H1 (cell line): ENCODE measurements around the gene FAM50A. TPM values are rescaled to one million over a fixed set of nuclear protein-coding genes. Genes with fewer than 3 reads are reported as not detected.
A peak's percentile ranks its signal among the peaks of the same experiment; 100 is the strongest.

Experiments
- CTCF ChIA-PET: fragments of 300-600 bp; sonication (Branson Sonifier 250); formaldehyde crosslinking; loops from one replicate; lab custom pipeline; 2021; ENCODE audit not compliant: partially characterized antibody; lab: Charles Lee
- POLR2A ChIA-PET: fragments of 300-600 bp; sonication (Branson Sonifier 250); formaldehyde crosslinking; loops from one replicate; lab custom pipeline; 2021; ENCODE audit warnings: inconsistent platforms; ENCODE audit not compliant: partially characterized antibody; lab: Charles Lee
- DNase-seq, 2 experiments: peaks; one replicate each; pipeline versions ENCODE4 v3.0.0 to v3.0.0-alpha.2; 2010 to 2022; ENCODE audit warnings: low spot score in 2 of 2, low read depth in 1 of 2, mixed read lengths in 1 of 2
- FAIRE-seq: peaks from 2 replicates; lab custom pipeline; 2011; peaks lifted over from hg19 to GRCh38; lab: Jason Lieb, UNC
- H2AFZ ChIP-seq: 2 replicates; pipeline ENCODE4 v1.8.1; 2012; ENCODE audit warnings: low read length, inconsistent platforms
- H2AK5ac ChIP-seq: 2 replicates; pipeline ENCODE4 v1.6.1; 2013; ENCODE audit warnings: low read depth, low read length
- H2BK120ac ChIP-seq: replicated peaks from 2 replicates; pipeline ENCODE3; 2013; ENCODE audit warnings: low read depth, low read length, inconsistent platforms
- H2BK12ac ChIP-seq: 2 replicates; pipeline ENCODE4 v1.6.1; 2013; ENCODE audit warnings: low read depth, low read length
- H2BK15ac ChIP-seq: 2 replicates; pipeline ENCODE4 v1.6.1; 2013; ENCODE audit warnings: low read length
- H2BK20ac ChIP-seq: 2 replicates; pipeline ENCODE4 v1.6.1; 2013; ENCODE audit warnings: low read length
- H2BK5ac ChIP-seq: 2 replicates; pipeline ENCODE4 v1.6.1; 2013; ENCODE audit warnings: low read depth, low read length
- H3K14ac ChIP-seq: 2 replicates; pipeline ENCODE4 v1.6.1; 2013; ENCODE audit warnings: inconsistent platforms; ENCODE audit not compliant: insufficient read length
- H3K18ac ChIP-seq: 2 replicates; pipeline ENCODE4 v1.6.1; 2013; ENCODE audit warnings: low read length; ENCODE audit errors: extremely low read depth
- H3K23ac ChIP-seq: 2 replicates; pipeline ENCODE4 v1.6.1; 2013; ENCODE audit warnings: inconsistent platforms; ENCODE audit not compliant: insufficient read length
- H3K23me2 ChIP-seq: 2 replicates; pipeline ENCODE4 v1.6.1; 2013; ENCODE audit warnings: low read depth, low read length
- H3K27ac ChIP-seq: 2 replicates; pipeline ENCODE4 v1.6.1; 2011; ENCODE audit warnings: low read depth, low read length, inconsistent platforms
- H3K27me3 ChIP-seq, 4 experiments: replicated peaks in 1 of 4; 1 replicate in 1 of 4; 2 replicates in 3 of 4; pipeline versions ENCODE4 v1.6.1 to v1.8.1; 2011 to 2013; ENCODE audit warnings: low read length in 3 of 4, mild to moderate bottlenecking in 3 of 4, inconsistent platforms in 2 of 4, mixed read lengths in 2 of 4, moderate library complexity in 1 of 4; ENCODE audit not compliant: control insufficient read depth in 3 of 4, insufficient read depth in 3 of 4; ENCODE audit errors: extremely low read depth in 1 of 4
- H3K36me3 ChIP-seq, 4 experiments: 2 replicates each; pipeline versions ENCODE4 v1.6.1 to v1.8.1; 2011 to 2013; ENCODE audit warnings: mild to moderate bottlenecking in 4 of 4, low read length in 3 of 4, moderate library complexity in 2 of 4, control low read depth in 1 of 4, inconsistent platforms in 1 of 4; ENCODE audit not compliant: insufficient read depth in 4 of 4, control insufficient read depth in 2 of 4
- H3K4ac ChIP-seq: replicated peaks from 2 replicates; pipeline ENCODE3; 2013; ENCODE audit warnings: low read length, low read depth, mixed read lengths, inconsistent platforms; ENCODE audit not compliant: insufficient read length
- H3K4me1 ChIP-seq, 4 experiments: replicated peaks in 1 of 4; 1 replicate in 1 of 4; 2 replicates in 3 of 4; pipeline versions ENCODE4 v1.6.1 to v1.8.1; 2011 to 2013; ENCODE audit warnings: low read length in 3 of 4, inconsistent platforms in 2 of 4, mixed read lengths in 1 of 4; ENCODE audit not compliant: insufficient read depth in 4 of 4, control insufficient read depth in 3 of 4
- H3K4me2 ChIP-seq, 2 experiments: 2 replicates each; pipeline versions ENCODE4 v1.6.1 to v1.8.1; 2011 to 2013; ENCODE audit warnings: low read depth in 2 of 2, low read length in 2 of 2, control low read depth in 1 of 2, inconsistent platforms in 1 of 2, mild to moderate bottlenecking in 1 of 2; ENCODE audit not compliant: insufficient read depth in 1 of 2
- H3K4me3 ChIP-seq, 4 experiments: fragments of 200-600, 300-600 bp in 1 of 4; sonication (generic), shearing (Covaris generic), sonication (Bioruptor Twin) in 1 of 4; 2 replicates each; pipeline versions ENCODE4 v1.5.1 to v1.8.1; 2011 to 2016; ENCODE audit warnings: low read length in 4 of 4, low read depth in 3 of 4, control low read depth in 2 of 4, inconsistent platforms in 2 of 4, mild to moderate bottlenecking in 2 of 4, mixed read lengths in 1 of 4, moderate library complexity in 1 of 4; ENCODE audit not compliant: insufficient read depth in 2 of 4; ENCODE audit errors: extremely low read depth in 1 of 4
- H3K56ac ChIP-seq: replicated peaks from 2 replicates; pipeline ENCODE3; 2013; ENCODE audit warnings: low read depth, mild to moderate bottlenecking, mixed read lengths, low read length, inconsistent platforms; ENCODE audit not compliant: insufficient read length
- H3K79me1 ChIP-seq: 2 replicates; pipeline ENCODE4 v1.6.1; 2013; ENCODE audit warnings: low read depth, low read length, control low read depth
- H3K79me2 ChIP-seq, 2 experiments: 2 replicates each; pipeline versions ENCODE4 v1.6.1 to v1.8.1; 2012 to 2013; ENCODE audit warnings: low read length in 2 of 2, mild to moderate bottlenecking in 2 of 2, inconsistent platforms in 1 of 2; ENCODE audit not compliant: insufficient read depth in 2 of 2, control insufficient read depth in 1 of 2
- H3K9ac ChIP-seq, 4 experiments: replicated peaks in 1 of 4; 1 replicate in 1 of 4; 2 replicates in 3 of 4; pipeline versions ENCODE4 v1.6.1 to v1.8.1; 2011 to 2013; ENCODE audit warnings: low read depth in 3 of 4, low read length in 3 of 4, control low read depth in 2 of 4, mild to moderate bottlenecking in 2 of 4, moderate library complexity in 2 of 4, inconsistent platforms in 1 of 4; ENCODE audit errors: extremely low read depth in 1 of 4
- H3K9me3 ChIP-seq, 2 experiments: 2 replicates each; pipeline versions ENCODE4 v1.6.1 to v1.8.1; 2012 to 2013; ENCODE audit warnings: mild to moderate bottlenecking in 2 of 2, moderate library complexity in 2 of 2, control low read depth in 1 of 2, inconsistent platforms in 1 of 2, low read depth in 1 of 2, low read length in 1 of 2, mixed read lengths in 1 of 2; ENCODE audit not compliant: insufficient read depth in 2 of 2
- H4K20me1 ChIP-seq, 2 experiments: replicated peaks in 1 of 2; 2 replicates each; pipeline versions ENCODE3 to v1.8.1; 2011 to 2013; ENCODE audit warnings: inconsistent platforms in 2 of 2, low read length in 2 of 2, mild to moderate bottlenecking in 1 of 2; ENCODE audit not compliant: insufficient read depth in 2 of 2, control insufficient read depth in 1 of 2
- H4K5ac ChIP-seq: 2 replicates; pipeline ENCODE4 v1.6.1; 2013; ENCODE audit warnings: low read length, low read depth, mixed read lengths, inconsistent platforms; ENCODE audit not compliant: insufficient read length
- H4K8ac ChIP-seq: 2 replicates; pipeline ENCODE4 v1.8.0; 2013; ENCODE audit warnings: mild to moderate bottlenecking, moderate library complexity, low read length, inconsistent platforms; ENCODE audit not compliant: insufficient read depth; ENCODE audit errors: extremely low read depth
- H4K91ac ChIP-seq: replicated peaks from 2 replicates; pipeline ENCODE3; 2013; ENCODE audit warnings: low read length, mixed read lengths, inconsistent platforms; ENCODE audit not compliant: insufficient read length
- CEBPB ChIP-seq: IDR thresholded peaks from 2 replicates; pipeline ENCODE4 v1.6.1; 2012; ENCODE audit warnings: low read depth, low read length
- EP300 ChIP-seq, 2 experiments: IDR thresholded peaks; 1 replicate in 1 of 2; 2 replicates in 1 of 2; pipeline ENCODE4 v1.6.1; 2011 to 2012; ENCODE audit warnings: low read depth in 2 of 2, low read length in 2 of 2, mild to moderate bottlenecking in 2 of 2, borderline replicate concordance in 1 of 2, inconsistent platforms in 1 of 2, moderate library complexity in 1 of 2
- MAFK ChIP-seq: IDR thresholded peaks from 2 replicates; pipeline ENCODE4 v1.6.1; 2012; ENCODE audit warnings: low read depth, mild to moderate bottlenecking, improper control_type of control experiment, low read length
- RAD21 ChIP-seq, 2 experiments: IDR thresholded peaks in 1 of 2; conservative IDR thresholded peaks in 1 of 2; 2 replicates each; pipeline ENCODE4 v1.6.1; 2011; ENCODE audit warnings: low read depth in 2 of 2, low read length in 2 of 2, improper control_type of control experiment in 1 of 2, inconsistent platforms in 1 of 2, mild to moderate bottlenecking in 1 of 2, moderate library complexity in 1 of 2
- ZNF274 ChIP-seq: IDR thresholded peaks from 2 replicates; pipeline ENCODE4 v1.7.0; 2012; ENCODE audit warnings: low read length, borderline replicate concordance; ENCODE audit errors: extremely low read depth
- WGBS, 2 experiments: shearing (Covaris generic) in 1 of 2; methylation state at CpG; one replicate each; pipeline versions ENCODE4 v1.1.6 to v1.1.7; 2013 to 2015; ENCODE audit warnings: low lambda C conversion rate in 2 of 2, mixed read lengths in 2 of 2, inconsistent platforms in 1 of 2, low coverage in 1 of 2, missing lambda C conversion rate in 1 of 2; ENCODE audit not compliant: insufficient replicate concordance in 2 of 2, insufficient coverage in 1 of 2, insufficient read length in 1 of 2; ENCODE audit errors: extremely low coverage in 1 of 2, missing lambda C conversion rate in 1 of 2; 5-methylcytosine and 5-hydroxymethylcytosine counted together
- polyA plus RNA-seq, 7 experiments: library from polyadenylated mRNA; depleted of rRNA in 3 of 7; stranded (reverse) in 5 of 7; unstranded in 2 of 7; fragments of >200 nt in 5 of 7; fragments of 200-250 nt in 2 of 7; gene quantifications; 1 replicate in 5 of 7; 2 replicates in 1 of 7; 4 replicates in 1 of 7; pipeline versions ENCODE4 v1.2.1 to v1.2.3, GENCODE V29; 2011 to 2013; ENCODE audit warnings: missing spikeins in 2 of 7, mixed read lengths in 2 of 7
- total RNA-seq: library from RNA; stranded (reverse); fragmentation: NEBNext Ultra II Directional; extraction: Animal tissue kit (Norgen Biotek cat#: 25700); gene quantifications from 2 replicates; pipeline ENCODE4 v1.2.1, GENCODE V29; 2021

The FAM50A gene
- total and polyA plus RNA-seq, 2 of the 8 experiments (the other 6 are each of a cell fraction or from before 2014, with no cell fraction given): 30.7 to 48.7 TPM

GRCh38 chrX:154472685-154473632 is 29.0 kb downstream of the FAM50A start:
- H3K56ac ChIP-seq: no peak overlapping the region
- H3K27me3 ChIP-seq: no peaks in the 10 kb centered on the region
- DNase-seq (no peak), FAIRE-seq (no peak)
- H2BK5ac ChIP-seq: no peak overlapping the region
- peaks cover 0 to 14% (median 5%) of the 10 kb centered on the region in 4 experiments; a peak in 4 of 8 replicates for H3K36me3 ChIP-seq
- H2BK120ac ChIP-seq: no peak overlapping the region
- no peak overlapping the region for H4K5ac ChIP-seq
- H4K8ac ChIP-seq: peak overlapping the region; percentile 25; the same call in 1 of the 2 replicates
- ChIA-PET CTCF (interaction anchor here (0.7 to 3.1 kb wide), 5 partner anchors 12 to 100 kb away, joined by 3 to 11 read pairs (median 4); partner anchors contain the start of gene PLXNA3), POLR2A (interaction anchor here (0.6 to 1.4 kb wide), 4 partner anchors 9 to 73 kb away, joined by 3 to 5 read pairs (median 4); no protein-coding TSS in a partner anchor)
- H3K4me3 ChIP-seq: no peak overlapping the region
- H2BK15ac ChIP-seq: no peak overlapping the region
- 84% methylated on average over 16 of the region's 28 CpGs; no CpG with 5 or more reads in 1 of the 2 experiments for WGBS, 2 experiments
- H3K14ac ChIP-seq: no peak overlapping the region
- H3K23me2 ChIP-seq: no peaks in the 10 kb centered on the region
- no peaks in the 10 kb centered on the region for H3K9me3 ChIP-seq
- H2AFZ ChIP-seq: no peak overlapping the region
- no peak overlapping the region for H3K9ac ChIP-seq
- TF ChIP-seq RAD21 (IDR thresholded peaks at IDR 0.05 in 1 of 2, conservative IDR thresholded peaks at IDR 0.05 in 1 of 2; ENCODE audit: low read depth in 2 of 2, low read length in 2 of 2) (peak in 1 of 2 experiments; percentile 21; a peak in 1 of 4 replicates), EP300 (IDR thresholded peaks at IDR 0.05; ENCODE audit: borderline replicate concordance in 1 of 2, low read depth in 2 of 2, low read length in 2 of 2) (no peak), ZNF274 (no peak), MAFK (no peak), CEBPB (no peak)
- no peaks in the 10 kb centered on the region for H4K20me1 ChIP-seq
- no peak overlapping the region for H2AK5ac ChIP-seq
- H3K23ac ChIP-seq: no peak overlapping the region
- no peak overlapping the region for H3K4me2 ChIP-seq
- H3K79me1 ChIP-seq: no peaks in the 10 kb centered on the region
- H3K4ac ChIP-seq: no peak overlapping the region
- no peaks in the 10 kb centered on the region for H3K79me2 ChIP-seq
- no peak overlapping the region for H3K18ac ChIP-seq
- H3K27ac ChIP-seq: no peak overlapping the region
- no peak overlapping the region for H2BK20ac ChIP-seq
- H3K4me1 ChIP-seq: no peaks in the 10 kb centered on the region
- H4K91ac ChIP-seq: no peak overlapping the region
- H2BK12ac ChIP-seq: no peak overlapping the region
